Liver (tissue), 3 donors: ENCODE measurements around the gene SLC6A3.

Source experiments
- CTCF ChIP-seq: fragments of 150-350 bp; IDR thresholded peaks from 2 replicates; pipeline ENCODE4 v1.5.1; 2017; ENCODE audit warnings: improper control_type of control experiment, low read depth, low read length; ENCODE audit not compliant: missing input control
- EGR1 ChIP-seq, 2 donors: IDR thresholded peaks; 2 replicates each; pipeline ENCODE4 v1.6.1; 2016 to 2018; ENCODE audit warnings: antibody characterized with exemption in 2 of 2, low read depth in 2 of 2
- GABPA ChIP-seq, 2 donors: IDR thresholded peaks in 1 of 2; conservative IDR thresholded peaks in 1 of 2; 2 replicates each; pipeline ENCODE4 v1.6.1; 2016; ENCODE audit warnings: antibody characterized with exemption in 2 of 2, mild to moderate bottlenecking in 1 of 2, moderate library complexity in 1 of 2
- HNF4A ChIP-seq, 2 donors: conservative IDR thresholded peaks; 2 replicates each; pipeline ENCODE4 v1.6.1; 2016; ENCODE audit warnings: antibody characterized with exemption in 2 of 2, mild to moderate bottlenecking in 2 of 2
- HNF4G ChIP-seq: IDR thresholded peaks from 2 replicates; pipeline ENCODE4 v1.6.1; 2016; ENCODE audit warnings: antibody characterized with exemption
- JUND ChIP-seq, 2 donors: IDR thresholded peaks; 2 replicates each; pipeline ENCODE4 v1.6.1; 2016; ENCODE audit warnings: antibody characterized with exemption in 2 of 2
- RAD21 ChIP-seq, 2 donors: IDR thresholded peaks; 2 replicates each; pipeline ENCODE4 v1.6.1; 2016; ENCODE audit warnings: antibody characterized with exemption in 2 of 2, mild to moderate bottlenecking in 2 of 2
- REST ChIP-seq: IDR thresholded peaks from 2 replicates; pipeline ENCODE4 v1.6.1; 2016; ENCODE audit warnings: antibody characterized with exemption, mild to moderate bottlenecking
- RXRA ChIP-seq, 2 donors: IDR thresholded peaks; 2 replicates each; pipeline ENCODE4 v1.6.1; 2017 to 2018; ENCODE audit warnings: antibody characterized with exemption in 2 of 2, mild to moderate bottlenecking in 1 of 2
- SP1 ChIP-seq: IDR thresholded peaks from 2 replicates; pipeline ENCODE4 v1.6.1; 2018; ENCODE audit warnings: antibody characterized with exemption, mild to moderate bottlenecking
- TAF1 ChIP-seq: conservative IDR thresholded peaks from 2 replicates; pipeline ENCODE4 v1.6.1; 2016; ENCODE audit warnings: antibody characterized with exemption, mild to moderate bottlenecking
- YY1 ChIP-seq: IDR thresholded peaks from 2 replicates; pipeline ENCODE4 v1.6.1; 2016; ENCODE audit warnings: antibody characterized with exemption, mild to moderate bottlenecking
- TF ChIP-seq, protein P1 (sequence below): IDR thresholded peaks from 2 replicates; pipeline ENCODE4 v1.6.1; 2016; ENCODE audit warnings: antibody characterized with exemption
- TF ChIP-seq, protein P2 (sequence below): IDR thresholded peaks from 2 replicates; pipeline ENCODE4 v1.6.1; 2016; ENCODE audit warnings: antibody characterized with exemption
- donor health status: healthy.
- donor health status: healthy.

DNA sequence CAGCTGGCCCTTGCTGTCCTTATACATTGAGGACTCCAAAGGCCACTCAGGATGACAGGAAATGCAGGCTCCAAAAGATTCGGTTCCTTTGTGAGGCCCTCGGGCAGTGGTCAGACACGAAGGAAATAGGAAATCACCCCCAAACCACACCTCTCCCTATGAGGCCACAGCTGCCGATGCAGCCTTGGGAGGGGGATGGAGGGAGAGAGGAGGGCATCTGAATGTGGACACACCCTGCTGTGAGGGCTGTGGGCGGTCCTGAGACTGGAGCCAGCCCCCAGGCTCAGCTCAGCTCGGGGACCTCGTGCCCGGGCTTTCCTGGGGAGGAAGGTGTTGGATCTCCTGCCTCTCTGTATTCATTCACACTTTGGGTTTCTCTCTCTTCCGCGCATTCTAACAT lies 97.7 kb downstream of the SLC6A3 start:
- no peak for TF ChIP-seq TAF1
- TF ChIP-seq CTCF = no peak
- no peak for TF ChIP-seq HNF4A (conservative IDR thresholded peaks at IDR 0.05)
- TF ChIP-seq, protein P1, sequence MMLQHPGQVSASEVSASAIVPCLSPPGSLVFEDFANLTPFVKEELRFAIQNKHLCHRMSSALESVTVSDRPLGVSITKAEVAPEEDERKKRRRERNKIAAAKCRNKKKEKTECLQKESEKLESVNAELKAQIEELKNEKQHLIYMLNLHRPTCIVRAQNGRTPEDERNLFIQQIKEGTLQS = no peak
- TF ChIP-seq, protein P2, sequence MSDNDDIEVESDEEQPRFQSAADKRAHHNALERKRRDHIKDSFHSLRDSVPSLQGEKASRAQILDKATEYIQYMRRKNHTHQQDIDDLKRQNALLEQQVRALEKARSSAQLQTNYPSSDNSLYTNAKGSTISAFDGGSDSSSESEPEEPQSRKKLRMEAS = no peak
- no peak for TF ChIP-seq HNF4G
- TF ChIP-seq SP1 = no peak
- TF ChIP-seq REST = no peak
- TF ChIP-seq RXRA (IDR thresholded peaks at IDR 0.05) = no peak
- TF ChIP-seq RAD21 (IDR thresholded peaks at IDR 0.05) = no peak
- no peak for TF ChIP-seq GABPA (IDR thresholded peaks at IDR 0.05 in 1 of 2, conservative IDR thresholded peaks at IDR 0.05 in 1 of 2)
- TF ChIP-seq YY1 = no peak
- no peak for TF ChIP-seq EGR1 (IDR thresholded peaks at IDR 0.05; ENCODE audit: low read depth in 2 of 2)
- TF ChIP-seq JUND (IDR thresholded peaks at IDR 0.05) = no peak
